ENCODE data around the gene CDKL5. TPM values are rescaled to one million over a fixed set of nuclear protein-coding genes. Genes with fewer than 3 reads are reported as not detected.

CDKL5 gene
- total RNA-seq, 1 donor from 2014 or later, result 30.6 TPM

DNA sequence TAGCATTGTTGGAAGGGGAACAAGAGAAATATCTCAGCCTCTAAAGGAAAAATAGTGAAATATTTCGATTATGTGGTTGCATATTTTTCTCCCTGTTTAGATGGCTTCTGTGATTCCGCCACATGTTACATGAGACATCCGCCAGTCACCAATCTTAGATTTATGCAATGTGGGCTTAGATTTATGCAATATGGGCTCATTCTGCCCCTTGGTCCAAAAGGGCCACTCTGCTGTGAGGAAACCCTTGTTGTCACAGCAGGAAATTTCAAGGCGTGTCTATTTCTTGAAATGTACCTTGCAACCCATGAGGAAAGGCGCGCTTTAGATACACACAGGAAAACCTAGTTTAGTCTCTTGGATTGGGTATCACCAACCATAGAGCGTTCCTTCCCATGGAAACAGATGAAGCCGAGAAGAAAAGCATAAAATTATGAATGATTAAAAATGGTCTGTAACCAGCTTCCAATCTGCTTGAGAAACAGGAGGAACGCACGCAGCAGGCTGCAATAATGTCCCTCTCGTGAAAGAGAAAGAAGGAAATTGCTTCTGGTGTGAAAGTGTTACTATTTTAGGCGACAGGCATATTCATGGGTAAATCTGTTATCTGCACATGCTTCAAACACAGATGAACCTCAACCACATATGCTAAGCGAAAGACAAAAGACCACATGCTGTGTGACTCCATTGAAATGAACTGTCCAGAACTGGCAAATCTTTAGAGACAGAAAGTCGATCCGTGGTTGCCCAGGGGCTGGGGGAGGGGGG lies 242.8 kb downstream of the CDKL5 start:
- Histone ChIP-seq H3K4me3 (no peak overlapping the region), H3K27me3 (ENCODE audit: low read depth) (no peaks in the 10 kb centered on the region), H3K9me3 (no peaks in the 10 kb centered on the region), H3K4me1 (no peaks in the 10 kb centered on the region), H3K27ac (peak overlapping the region; percentile 56), H3K36me3 (no peaks in the 10 kb centered on the region)
- DNase-seq, result no peak
- TF ChIP-seq CTCF (IDR thresholded peaks at IDR 0.05), result no peak
- peak in 1 of 2 donors; percentile 14 for ATAC-seq
- intact Hi-C loops (cut with DNase I), result no loop called here

GRCh38 chrX:18672008-18672407 lies 246.6 kb downstream of the CDKL5 start, which contains the start of gene RS1:
Gene RS1, minus strand, starts transcription at chrX:18672108. Its CDS starts 40 bp downstream, at chrX:18672068.
- DNase-seq (no peak), ATAC-seq (no peak)
- H3K4me3 ChIP-seq, result no peak within 1 kb of the TSS
- H3K27ac ChIP-seq, result no peak within 1 kb of the TSS
- no peaks in the 10 kb centered on the region for H3K27me3 ChIP-seq (ENCODE audit: low read depth)
- intact Hi-C loops (cut with DNase I), result no loop called here
- TF ChIP-seq CTCF (IDR thresholded peaks at IDR 0.05), result no peak
- no peaks in the 10 kb centered on the region for H3K36me3 ChIP-seq
- H3K4me1 ChIP-seq, result no peaks in the 10 kb centered on the region
- no peaks in the 10 kb centered on the region for H3K9me3 ChIP-seq

DNA sequence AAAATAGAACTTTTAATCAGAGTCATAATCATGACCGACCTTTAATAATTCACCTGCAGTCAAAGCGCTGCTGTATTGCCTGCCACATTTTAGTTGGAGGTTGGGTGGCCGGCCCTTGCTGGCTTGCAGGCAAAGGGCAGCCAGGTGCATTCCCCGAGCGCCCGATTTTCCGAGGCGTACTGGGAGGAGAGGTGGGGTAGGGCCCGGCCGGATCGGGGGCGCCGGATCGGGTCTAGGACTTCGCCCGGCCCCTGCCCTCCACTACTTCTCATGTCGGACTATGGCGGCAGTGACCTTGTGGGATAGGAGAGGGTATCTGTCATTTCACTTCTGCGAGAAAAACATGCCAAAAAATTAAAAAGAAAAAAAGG lies 249.0 kb downstream of the CDKL5 start:
- H3K4me1 ChIP-seq, result no peaks in the 10 kb centered on the region
- peak overlapping the region; percentile 89 for H3K27ac ChIP-seq
- H3K9me3 ChIP-seq, result no peaks in the 10 kb centered on the region
- DNase-seq (peak; percentile 57), ATAC-seq (peak; percentile 61 to 71)
- peak overlapping the region; percentile 61 for H3K4me3 ChIP-seq
- no peaks in the 10 kb centered on the region for H3K36me3 ChIP-seq
- no peak for TF ChIP-seq CTCF (IDR thresholded peaks at IDR 0.05)
- intact Hi-C loops (cut with DNase I), result no loop called here
- no peaks in the 10 kb centered on the region for H3K27me3 ChIP-seq (ENCODE audit: low read depth)

DNA sequence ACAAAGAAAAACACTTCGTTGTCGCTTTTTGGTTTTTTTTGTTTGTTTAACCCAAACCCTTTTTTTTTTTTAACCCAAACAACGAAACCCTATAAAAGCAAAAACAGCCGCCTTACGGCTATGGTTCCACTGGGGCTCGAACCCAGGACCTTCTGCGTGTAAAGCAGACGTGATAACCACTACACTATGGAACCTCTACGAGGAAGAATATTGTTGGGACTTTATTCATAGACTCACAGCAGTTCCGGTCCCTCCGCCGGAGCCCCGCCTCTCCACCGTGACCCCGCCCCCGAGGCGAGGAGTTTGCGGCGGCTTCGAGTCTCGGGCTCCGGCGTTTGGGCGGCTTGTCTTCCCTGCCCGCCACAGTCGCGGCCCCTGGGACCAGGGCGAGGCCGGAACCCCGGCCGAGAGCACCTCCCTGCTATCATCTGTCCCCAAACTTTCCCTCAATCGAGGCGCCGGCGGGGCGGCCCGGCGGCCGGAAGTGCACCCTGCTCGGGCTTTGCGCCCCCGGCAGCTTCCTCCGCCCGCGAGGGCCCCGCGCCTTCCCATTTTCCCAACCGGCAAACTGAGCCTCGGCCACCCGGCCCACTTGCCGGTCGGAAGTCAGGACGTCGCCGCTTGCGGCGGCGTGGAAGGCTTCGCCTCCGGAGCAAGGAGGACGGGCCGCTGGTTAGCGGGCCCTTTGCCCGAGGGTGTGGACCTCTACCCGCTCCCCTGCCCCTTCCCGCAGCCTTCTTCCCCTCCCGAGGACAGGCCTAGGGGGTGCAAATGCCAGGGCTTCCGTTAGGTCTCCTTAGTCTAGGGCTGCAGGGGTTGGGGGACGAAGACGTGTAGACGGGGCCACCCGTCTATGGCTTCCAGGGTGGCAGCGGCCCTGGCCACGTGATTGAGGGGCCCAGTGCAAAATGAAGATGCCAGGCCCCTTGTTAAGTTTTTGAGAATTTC lies 249.7 kb downstream of the CDKL5 start:
- Histone ChIP-seq H3K27ac (peak overlapping the region; percentile 89), H3K36me3 (no peaks in the 10 kb centered on the region), H3K4me1 (no peaks in the 10 kb centered on the region), H3K9me3 (no peaks in the 10 kb centered on the region), H3K4me3 (peak overlapping the region; percentile 61), H3K27me3 (ENCODE audit: low read depth) (no peaks in the 10 kb centered on the region)
- no peak for TF ChIP-seq CTCF (IDR thresholded peaks at IDR 0.05)
- intact Hi-C loops (cut with DNase I), result no loop called here
- DNase-seq, result peak; percentile 79
- peak; percentile 94 to 98 for ATAC-seq

DNA sequence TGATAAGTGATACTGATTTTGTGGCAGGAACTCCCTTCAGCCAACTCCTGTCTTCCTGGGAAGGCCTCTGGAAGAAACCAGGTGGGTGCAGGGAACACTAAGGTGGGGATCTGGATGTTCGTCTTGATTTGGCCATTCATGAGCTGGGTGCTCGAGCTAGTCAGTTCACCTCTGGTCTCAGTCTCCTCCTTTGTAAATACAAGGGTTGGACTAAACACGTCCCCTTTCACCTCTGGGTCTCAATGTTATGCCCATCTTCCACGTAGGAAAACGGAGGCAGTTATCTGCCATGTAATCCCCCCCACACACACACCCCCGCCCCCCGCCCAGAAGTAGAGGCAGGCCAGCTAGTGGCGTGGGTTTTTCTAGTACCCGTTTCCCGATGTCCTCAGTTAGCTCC lies 250.6 kb downstream of the CDKL5 start:
- TF ChIP-seq CTCF (IDR thresholded peaks at IDR 0.05), result no peak
- DNase-seq, result no peak
- no peaks in the 10 kb centered on the region for H3K27me3 ChIP-seq (ENCODE audit: low read depth)
- no peak overlapping the region for H3K27ac ChIP-seq
- no peak overlapping the region for H3K4me3 ChIP-seq
- no peaks in the 10 kb centered on the region for H3K4me1 ChIP-seq
- ATAC-seq, result no peak
- intact Hi-C loops (cut with DNase I), result no loop called here
- no peaks in the 10 kb centered on the region for H3K9me3 ChIP-seq
- no peaks in the 10 kb centered on the region for H3K36me3 ChIP-seq
